Thoracic aorta (tissue), 2 donors: ENCODE measurements around the gene MAP2K1. TPM values are rescaled to one million over a fixed set of nuclear protein-coding genes. Genes with fewer than 3 reads are reported as not detected.
"Not testable (repeated sequence)": the region's sequence is repeated elsewhere in the genome, so short reads cannot be mapped to it uniquely, and the experiment has no call there.

Source experiments
- ATAC-seq: fragments of 150-250 bp; one replicate; pipeline ENCODE4 v1.8.0; 2017; ENCODE audit warnings: low read depth; ENCODE audit not compliant: insufficient number of reproducible peaks, low FRiP score
- DNase-seq: peaks from one replicate; pipeline ENCODE4 v3.0.0-alpha.2; 2020; ENCODE audit warnings: low spot score
- H3K27ac ChIP-seq, 2 donors: fragments of 200-600 bp; sonication (generic); 1 replicate in 1 of 2; 2 replicates in 1 of 2; pipeline ENCODE4 v1.5.1; 2016; ENCODE audit warnings: mild to moderate bottlenecking in 2 of 2, moderate library complexity in 2 of 2
- H3K27me3 ChIP-seq: fragments of 200-600 bp; sonication (generic); replicated peaks from 2 replicates; pipeline ENCODE4 v1.6.0; 2016; ENCODE audit warnings: mild to moderate bottlenecking; ENCODE audit not compliant: insufficient read depth
- H3K36me3 ChIP-seq: fragments of 200-600 bp; sonication (generic); one replicate; pipeline ENCODE4 v1.5.1; 2016
- H3K4me1 ChIP-seq, 2 donors: fragments of 200-600 bp; sonication (generic); 1 replicate in 1 of 2; 2 replicates in 1 of 2; pipeline versions ENCODE4 v1.5.1 to v1.6.0; 2016; ENCODE audit warnings: low read depth in 2 of 2, mild to moderate bottlenecking in 1 of 2; ENCODE audit not compliant: control insufficient read depth in 1 of 2
- H3K4me3 ChIP-seq: fragments of 200-600 bp; sonication (generic); 2 replicates; pipeline ENCODE4 v1.5.1; 2016; ENCODE audit warnings: mild to moderate bottlenecking
- H3K9me3 ChIP-seq: fragments of 200-600 bp; sonication (generic); 2 replicates; pipeline ENCODE4 v1.5.1; 2016
- total RNA-seq, 2 donors: library from RNA; depleted of rRNA; stranded (reverse); fragments of >200 nt; gene quantifications; one replicate each; pipeline versions ENCODE4 v1.1.0 to v1.2.3, GENCODE V29; 2016
- TF ChIP-seq, protein P1 (sequence below): fragments of 200-600 bp; sonication (generic); IDR thresholded peaks from one replicate; pipeline ENCODE4 v1.5.1; 2019; ENCODE audit warnings: antibody characterized with exemption

MAP2K1 gene
- total RNA-seq, 2 donors from 2014 or later: 58.7 to 62.3 TPM

DNA sequence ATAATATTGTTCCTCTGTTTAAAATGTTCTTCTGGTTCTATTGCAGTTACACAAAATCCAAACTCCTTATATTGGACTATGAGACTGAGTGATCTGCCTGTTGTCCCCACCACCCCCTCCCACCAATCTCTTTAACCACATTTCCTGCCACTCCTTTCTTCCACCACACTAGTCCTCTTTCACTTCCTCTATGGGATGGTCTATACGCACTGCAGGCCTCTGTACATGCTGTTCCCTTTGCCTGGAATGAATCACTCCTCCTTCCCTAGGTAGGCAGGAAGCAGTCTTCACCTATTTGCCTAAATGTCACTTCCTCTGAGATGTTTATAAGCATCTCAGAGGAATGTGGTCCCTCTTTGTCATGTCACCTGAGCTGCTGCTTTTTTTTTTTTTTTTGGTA lies 4.0 kb downstream of the MAP2K1 start:
- ATAC-seq: no peak
- Histone ChIP-seq H3K27me3 (no peaks in the 10 kb centered on the region), H3K9me3 (no peaks in the 10 kb centered on the region), H3K4me1 (peaks cover 22 to 54% of the 10 kb centered on the region in 2 donors), H3K4me3 (no peak overlapping the region), H3K27ac (peak overlapping the region in 1 of 2 donors; percentile 10), H3K36me3 (no peaks in the 10 kb centered on the region)
- no peak for DNase-seq
- TF ChIP-seq, protein P1, sequence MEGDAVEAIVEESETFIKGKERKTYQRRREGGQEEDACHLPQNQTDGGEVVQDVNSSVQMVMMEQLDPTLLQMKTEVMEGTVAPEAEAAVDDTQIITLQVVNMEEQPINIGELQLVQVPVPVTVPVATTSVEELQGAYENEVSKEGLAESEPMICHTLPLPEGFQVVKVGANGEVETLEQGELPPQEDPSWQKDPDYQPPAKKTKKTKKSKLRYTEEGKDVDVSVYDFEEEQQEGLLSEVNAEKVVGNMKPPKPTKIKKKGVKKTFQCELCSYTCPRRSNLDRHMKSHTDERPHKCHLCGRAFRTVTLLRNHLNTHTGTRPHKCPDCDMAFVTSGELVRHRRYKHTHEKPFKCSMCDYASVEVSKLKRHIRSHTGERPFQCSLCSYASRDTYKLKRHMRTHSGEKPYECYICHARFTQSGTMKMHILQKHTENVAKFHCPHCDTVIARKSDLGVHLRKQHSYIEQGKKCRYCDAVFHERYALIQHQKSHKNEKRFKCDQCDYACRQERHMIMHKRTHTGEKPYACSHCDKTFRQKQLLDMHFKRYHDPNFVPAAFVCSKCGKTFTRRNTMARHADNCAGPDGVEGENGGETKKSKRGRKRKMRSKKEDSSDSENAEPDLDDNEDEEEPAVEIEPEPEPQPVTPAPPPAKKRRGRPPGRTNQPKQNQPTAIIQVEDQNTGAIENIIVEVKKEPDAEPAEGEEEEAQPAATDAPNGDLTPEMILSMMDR: no peak

DNA sequence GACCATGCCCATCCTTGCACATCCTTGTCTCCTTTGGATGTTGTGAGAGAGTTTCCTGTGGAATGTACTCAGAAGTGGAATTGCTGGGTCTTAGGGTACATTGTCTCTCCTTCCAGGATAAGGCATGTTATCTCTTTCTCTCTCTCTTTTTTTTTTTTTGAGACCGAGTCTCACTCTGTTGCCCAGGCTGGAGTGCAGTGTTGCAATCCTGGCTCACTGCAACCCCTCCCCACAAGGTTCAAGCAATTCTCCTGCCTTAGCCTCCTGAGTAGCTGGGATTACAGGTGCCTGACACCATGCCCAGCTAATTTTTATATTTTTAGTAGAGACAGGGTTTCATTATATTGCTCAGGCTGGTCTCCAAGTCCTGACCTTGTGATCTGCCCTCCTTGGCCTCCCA lies 6.3 kb downstream of the MAP2K1 start:
- not testable (repeated sequence) for ATAC-seq

DNA sequence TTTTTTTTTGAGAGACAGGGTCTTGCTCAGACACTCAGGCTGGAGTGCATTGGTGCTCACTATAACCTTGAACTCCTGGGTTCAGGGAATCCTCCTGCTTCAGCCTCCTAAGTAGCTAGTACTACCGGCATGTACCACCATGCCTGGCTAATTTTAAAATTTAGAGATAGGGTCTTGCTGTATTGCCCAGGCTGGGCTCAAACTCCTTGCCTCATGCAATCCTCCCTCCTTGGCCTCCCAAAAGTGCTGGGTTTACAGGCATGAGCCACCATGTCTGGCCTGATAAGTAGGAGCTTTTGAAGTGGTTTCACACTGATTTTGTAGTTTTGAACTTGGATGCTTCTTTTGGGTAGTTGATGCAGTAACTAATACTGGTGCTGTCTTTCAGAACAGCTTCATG lies 7.8 kb downstream of the MAP2K1 start:
- no peak for ATAC-seq
- Histone ChIP-seq H3K4me1 (peaks cover 6 to 29% of the 10 kb centered on the region in 2 donors), H3K9me3 (no peaks in the 10 kb centered on the region), H3K27me3 (no peaks in the 10 kb centered on the region), H3K4me3 (no peak overlapping the region), H3K27ac (no peak overlapping the region), H3K36me3 (peaks cover 5% of the 10 kb centered on the region)
- TF ChIP-seq, protein P1: no peak
- no peak for DNase-seq

More for the DNA sequence above, 6.3 kb downstream of the MAP2K1 start:
- H3K9me3 ChIP-seq, DNase-seq, H3K4me3 ChIP-seq, H3K27ac ChIP-seq, H3K36me3 ChIP-seq, H3K27me3 ChIP-seq: not testable (repeated sequence)
- H3K4me1 ChIP-seq: peaks cover 19 to 44% of the 10 kb centered on the region in 2 donors

DNA sequence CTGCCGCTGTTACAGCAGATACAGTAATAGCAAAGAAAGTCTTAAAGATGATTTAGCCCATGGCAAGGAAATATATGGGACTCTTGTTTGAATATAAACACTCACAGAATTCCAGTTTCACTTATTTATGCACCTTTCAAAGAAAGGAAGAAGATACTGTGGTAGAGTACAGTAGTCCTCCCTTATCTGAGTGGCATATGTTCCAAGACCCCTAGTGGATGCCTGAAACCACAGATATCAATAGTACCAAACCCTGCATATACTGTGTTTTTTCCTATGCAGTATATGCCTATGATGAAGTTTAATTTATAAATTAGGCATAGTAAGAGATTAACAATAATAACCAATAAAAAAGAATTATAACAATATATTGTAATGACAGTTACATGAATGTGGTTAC lies 8.2 kb downstream of the MAP2K1 start:
- no peaks in the 10 kb centered on the region for H3K9me3 ChIP-seq
- peaks cover 4 to 25% of the 10 kb centered on the region in 2 donors for H3K4me1 ChIP-seq
- H3K4me3 ChIP-seq: no peak overlapping the region
- ATAC-seq (no peak), DNase-seq (no peak)
- TF ChIP-seq, protein P1: no peak
- no peak overlapping the region for H3K27ac ChIP-seq
- peaks cover 5% of the 10 kb centered on the region for H3K36me3 ChIP-seq
- no peaks in the 10 kb centered on the region for H3K27me3 ChIP-seq

DNA sequence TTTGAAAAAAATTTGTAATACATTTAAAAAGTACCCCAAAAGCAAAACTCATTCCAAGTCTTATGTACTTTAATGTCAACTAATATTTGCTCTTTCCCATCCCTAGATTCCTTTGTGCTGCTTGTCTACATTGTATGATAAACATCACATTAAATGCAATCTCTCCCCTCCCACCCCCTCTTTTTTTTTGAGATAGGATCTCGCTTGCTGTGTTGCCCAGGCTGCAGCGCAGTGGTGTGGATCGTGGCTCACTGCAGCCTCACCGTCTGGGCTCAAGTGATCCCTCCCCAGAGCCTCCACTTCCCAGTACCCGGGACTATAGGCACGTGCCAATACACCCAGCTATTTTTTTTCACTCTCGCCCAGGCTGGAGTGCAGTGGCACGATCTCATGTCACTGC lies 12.6 kb downstream of the MAP2K1 start:
- no peak for ATAC-seq
- TF ChIP-seq, protein P1: no peak
- peaks cover 10 to 21% of the 10 kb centered on the region in 2 donors for H3K4me1 ChIP-seq
- H3K9me3 ChIP-seq: no peaks in the 10 kb centered on the region
- H3K27ac ChIP-seq: no peak overlapping the region
- no peak overlapping the region for H3K4me3 ChIP-seq
- no peak for DNase-seq
- H3K36me3 ChIP-seq: peaks cover 5% of the 10 kb centered on the region
- H3K27me3 ChIP-seq: no peaks in the 10 kb centered on the region

DNA sequence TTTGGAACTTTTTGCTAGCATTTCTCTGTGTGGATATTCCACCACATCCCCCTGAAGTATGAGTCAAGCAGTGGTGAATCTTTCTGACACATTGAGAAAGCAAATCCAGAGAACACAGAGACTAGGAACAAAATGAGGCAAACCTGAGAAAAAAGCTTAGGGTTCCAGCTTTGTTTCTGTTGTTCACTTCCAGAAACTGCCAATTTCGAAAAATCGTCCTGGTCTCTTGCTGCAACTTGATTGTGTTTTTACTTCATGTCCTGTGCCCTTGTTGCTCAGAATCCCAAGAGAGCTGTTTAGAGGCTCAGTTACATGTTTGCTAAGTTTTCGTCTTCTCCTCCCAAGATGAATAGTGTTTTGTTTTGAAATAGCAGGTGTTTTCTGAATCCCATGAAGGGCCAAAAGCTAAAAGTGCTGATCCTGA lies 13.7 kb downstream of the MAP2K1 start:
- H3K4me1 ChIP-seq: peaks cover 21 to 28% of the 10 kb centered on the region in 2 donors
- TF ChIP-seq, protein P1: no peak
- H3K27ac ChIP-seq: no peak overlapping the region
- H3K36me3 ChIP-seq: peaks cover 5% of the 10 kb centered on the region
- ATAC-seq: no peak
- H3K9me3 ChIP-seq: no peaks in the 10 kb centered on the region
- no peak for DNase-seq
- no peaks in the 10 kb centered on the region for H3K27me3 ChIP-seq
- H3K4me3 ChIP-seq: no peak overlapping the region
